ENCODE measurements around the gene TOX2. TPM values are rescaled to one million over a fixed set of nuclear protein-coding genes. Genes with fewer than 3 reads are reported as not detected.
A peak's percentile ranks its signal among the peaks of the same experiment; 100 is the strongest.

TOX2 gene
- total RNA-seq, 5 donors from 2014 or later (not counting 1 experiment from before 2014, with no cell fraction given) = 0.38 to 3.0 (median 1.6) TPM

GRCh38 chr20:43984587-43984986 lies 69.9 kb downstream of the TOX2 start:
- Histone ChIP-seq H3K4me3 (ENCODE audit: control insufficient read depth in 1 of 2, extremely low read depth in 1 of 2, low read length in 1 of 2) (no peak overlapping the region), H3K27ac (ENCODE audit: low read length) (no peak overlapping the region), H3K4me1 (ENCODE audit: control insufficient read depth in 1 of 2, extremely low read depth in 1 of 2, insufficient read depth in 2 of 2, low read length in 2 of 2) (peaks cover 4 to 24% of the 10 kb centered on the region in 2 experiments), H3K36me3 (ENCODE audit: control insufficient read depth in 2 of 2, extremely low read depth in 1 of 2, insufficient read depth in 1 of 2, low read length in 1 of 2) (no peaks in the 10 kb centered on the region), H3K9me3 (no peaks in the 10 kb centered on the region), H3K27me3 (replicated peaks in 1 of 2; ENCODE audit: control insufficient read depth in 2 of 2, extremely low read depth in 1 of 2, insufficient read depth in 2 of 2, low read length in 1 of 2) (peaks cover 0 to 9% of the 10 kb centered on the region in 2 experiments)
- CTCF ChIA-PET = interaction anchor here (0.6 to 1.0 kb wide), 2 partner anchors 96 to 143 kb away, joined by 3 to 8 read pairs; no protein-coding TSS in a partner anchor
- Mint-ChIP-seq H3K27me3 (peaks cover 0 to 2% of the 10 kb centered on the region in 2 donors), H3K4me3 (no peak overlapping the region), H3K9me3 (no peaks in the 10 kb centered on the region), H3K27ac (no peak overlapping the region), H3K36me3 (no peaks in the 10 kb centered on the region), H3K4me1 (peaks cover 13 to 28% (median 18%) of the 10 kb centered on the region in 3 donors)
- ATAC-seq (replicated peaks in 1 of 4) = no peak
- DNase-seq = no peak
- POLR2A ChIA-PET = no interaction called here
- WGBS (ENCODE audit: insufficient coverage) = no CpG with 5 or more reads among the region's 4 CpGs

GRCh38 chr20:43985121-43985520 lies 70.5 kb downstream of the TOX2 start:
- 100% methylated on average over 1 of the region's 3 CpGs for WGBS (ENCODE audit: insufficient coverage)
- CTCF ChIA-PET = interaction anchor here in 1 of 2 donors (0.9 kb wide), 1 partner anchor 96 kb away, joined by 4 read pairs; no protein-coding TSS in a partner anchor
- H3K27ac ChIP-seq (ENCODE audit: low read length) = no peak overlapping the region

DNA sequence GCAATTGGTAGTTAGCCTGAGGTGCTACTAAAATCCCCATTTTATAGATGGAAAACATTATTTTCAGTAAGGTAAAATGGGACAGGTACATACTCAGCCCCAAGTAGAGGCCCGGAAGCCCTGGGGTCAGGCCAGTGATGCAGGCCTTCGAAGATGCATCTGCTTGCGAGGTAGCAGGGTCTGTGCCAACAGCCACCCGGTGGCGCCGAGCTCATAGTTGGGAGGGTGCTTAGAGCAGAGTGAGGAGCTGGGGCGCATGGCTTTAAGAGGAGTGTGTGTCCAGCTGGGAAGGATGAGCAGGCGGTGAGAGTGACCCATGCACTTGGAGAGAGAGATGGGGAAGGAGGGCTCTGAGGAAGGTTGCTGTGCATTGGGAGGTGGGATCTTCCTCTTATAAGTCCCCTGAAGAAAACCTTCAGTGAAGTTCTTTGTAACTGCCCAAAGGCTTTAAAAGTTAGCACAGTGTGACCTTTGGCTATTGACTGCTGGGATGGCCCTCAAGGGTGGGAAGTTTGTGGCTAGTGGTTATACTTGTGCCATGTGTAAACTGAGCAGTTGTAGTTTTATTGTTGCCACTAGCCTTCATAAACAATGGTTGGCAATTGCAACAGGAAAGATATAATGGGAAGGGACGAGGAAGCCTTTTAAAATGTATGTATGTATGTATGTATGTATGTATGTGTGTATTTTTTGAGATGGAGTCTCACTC lies 71.1 kb downstream of the TOX2 start:
- Mint-ChIP-seq H3K27ac (no peak overlapping the region), H3K4me3 (no peak overlapping the region), H3K9me3 (peaks cover 0 to 4% (median 0%) of the 10 kb centered on the region in 3 donors), H3K27me3 (peaks cover 0 to 2% of the 10 kb centered on the region in 2 donors), H3K36me3 (no peaks in the 10 kb centered on the region), H3K4me1 (peaks cover 13 to 28% (median 18%) of the 10 kb centered on the region in 3 donors)
- peaks cover 4 to 24% of the 10 kb centered on the region in 2 experiments for H3K4me1 ChIP-seq (ENCODE audit: control insufficient read depth in 1 of 2, extremely low read depth in 1 of 2, insufficient read depth in 2 of 2, low read length in 2 of 2)
- ChIA-PET CTCF (interaction anchor here in 1 of 2 donors (0.9 kb wide), 1 partner anchor 95 kb away, joined by 4 read pairs; no protein-coding TSS in a partner anchor), POLR2A (no interaction called here)
- no peak overlapping the region for H3K27ac ChIP-seq (ENCODE audit: low read length)
- no peaks in the 10 kb centered on the region for H3K36me3 ChIP-seq (ENCODE audit: control insufficient read depth in 2 of 2, extremely low read depth in 1 of 2, insufficient read depth in 1 of 2, low read length in 1 of 2)
- ATAC-seq (replicated peaks in 1 of 4) = no peak
- no peak for DNase-seq
- WGBS (ENCODE audit: insufficient coverage) = 97% methylated on average over 8 of the region's 9 CpGs
- H3K4me3 ChIP-seq (ENCODE audit: control insufficient read depth in 1 of 2, extremely low read depth in 1 of 2, low read length in 1 of 2) = no peak overlapping the region
- H3K9me3 ChIP-seq = no peaks in the 10 kb centered on the region
- peaks cover 0 to 15% of the 10 kb centered on the region in 2 experiments for H3K27me3 ChIP-seq (replicated peaks in 1 of 2; ENCODE audit: control insufficient read depth in 2 of 2, extremely low read depth in 1 of 2, insufficient read depth in 2 of 2, low read length in 1 of 2)

More at GRCh38 chr20:43985121-43985520, 70.5 kb downstream of the TOX2 start:
- Mint-ChIP-seq H3K9me3 (peaks cover 0 to 4% (median 0%) of the 10 kb centered on the region in 3 donors), H3K4me1 (peaks cover 13 to 28% (median 18%) of the 10 kb centered on the region in 3 donors), H3K36me3 (no peaks in the 10 kb centered on the region), H3K27ac (no peak overlapping the region), H3K27me3 (peaks cover 0 to 2% of the 10 kb centered on the region in 2 donors), H3K4me3 (no peak overlapping the region)
- no peaks in the 10 kb centered on the region for H3K9me3 ChIP-seq
- H3K36me3 ChIP-seq (ENCODE audit: control insufficient read depth in 2 of 2, extremely low read depth in 1 of 2, insufficient read depth in 1 of 2, low read length in 1 of 2) = no peaks in the 10 kb centered on the region
- ATAC-seq (replicated peaks in 1 of 4) (no peak), DNase-seq (no peak)
- H3K4me3 ChIP-seq (ENCODE audit: control insufficient read depth in 1 of 2, extremely low read depth in 1 of 2, low read length in 1 of 2) = no peak overlapping the region
- POLR2A ChIA-PET = interaction anchor here in 1 of 2 donors (0.5 kb wide), 1 partner anchor 223 kb away, joined by 4 read pairs; no protein-coding TSS in a partner anchor
- H3K27me3 ChIP-seq (replicated peaks in 1 of 2; ENCODE audit: control insufficient read depth in 2 of 2, extremely low read depth in 1 of 2, insufficient read depth in 2 of 2, low read length in 1 of 2) = peaks cover 0 to 10% of the 10 kb centered on the region in 2 experiments
- H3K4me1 ChIP-seq (ENCODE audit: control insufficient read depth in 1 of 2, extremely low read depth in 1 of 2, insufficient read depth in 2 of 2, low read length in 2 of 2) = peaks cover 4 to 24% of the 10 kb centered on the region in 2 experiments

GRCh38 chr20:43987018-43987417 lies 72.4 kb downstream of the TOX2 start:
- Mint-ChIP-seq H3K27me3 (peaks cover 0 to 2% of the 10 kb centered on the region in 2 donors), H3K4me1 (peaks cover 13 to 20% (median 18%) of the 10 kb centered on the region in 3 donors), H3K36me3 (no peaks in the 10 kb centered on the region), H3K4me3 (no peak overlapping the region), H3K27ac (no peak overlapping the region), H3K9me3 (peaks cover 0 to 4% (median 0%) of the 10 kb centered on the region in 3 donors)
- ATAC-seq (replicated peaks in 1 of 4) (no peak), DNase-seq (no peak)
- H3K27me3 ChIP-seq (replicated peaks in 1 of 2; ENCODE audit: control insufficient read depth in 2 of 2, extremely low read depth in 1 of 2, insufficient read depth in 2 of 2, low read length in 1 of 2) = peaks cover 0 to 18% of the 10 kb centered on the region in 2 experiments
- H3K4me1 ChIP-seq (ENCODE audit: control insufficient read depth in 1 of 2, extremely low read depth in 1 of 2, insufficient read depth in 2 of 2, low read length in 2 of 2) = peaks cover 4 to 24% of the 10 kb centered on the region in 2 experiments
- no peak overlapping the region for H3K27ac ChIP-seq (ENCODE audit: low read length)
- POLR2A ChIA-PET = interaction anchor here in 1 of 2 donors (0.6 kb wide), 1 partner anchor 124 kb away, joined by 4 read pairs; no protein-coding TSS in a partner anchor
- no peaks in the 10 kb centered on the region for H3K9me3 ChIP-seq
- H3K4me3 ChIP-seq (ENCODE audit: control insufficient read depth in 1 of 2, extremely low read depth in 1 of 2, low read length in 1 of 2) = no peak overlapping the region
- H3K36me3 ChIP-seq (ENCODE audit: control insufficient read depth in 2 of 2, extremely low read depth in 1 of 2, insufficient read depth in 1 of 2, low read length in 1 of 2) = no peaks in the 10 kb centered on the region
- WGBS (ENCODE audit: insufficient coverage) = no CpG with 5 or more reads among the region's 1 CpG
- CTCF ChIA-PET = no interaction called here

DNA sequence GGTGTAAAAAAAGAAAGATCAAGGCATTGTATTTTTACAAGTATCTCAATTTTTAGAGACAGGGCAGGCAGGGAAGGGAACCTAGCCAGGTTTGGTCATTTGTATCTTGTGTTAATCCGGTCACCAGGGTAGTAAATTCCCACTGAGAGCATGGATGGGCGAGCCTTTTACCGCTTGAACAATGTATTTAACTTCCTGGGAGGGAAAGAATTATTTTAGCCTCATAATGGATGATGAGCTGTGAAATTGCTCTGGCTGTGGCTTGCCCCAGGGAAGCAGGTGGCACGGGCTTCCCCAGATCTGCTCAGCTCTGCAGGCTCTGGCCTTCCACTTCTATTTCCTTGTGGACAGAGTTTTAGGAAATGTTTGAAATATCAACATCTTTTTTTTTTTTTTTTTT lies 72.9 kb downstream of the TOX2 start:
- H3K27me3 Mint-ChIP-seq = peaks cover 0 to 2% of the 10 kb centered on the region in 2 donors
- no peak overlapping the region for H3K27ac ChIP-seq (ENCODE audit: low read length)
- H3K4me1 Mint-ChIP-seq = peaks cover 13 to 18% (median 15%) of the 10 kb centered on the region in 3 donors
- H3K36me3 ChIP-seq (ENCODE audit: control insufficient read depth in 2 of 2, extremely low read depth in 1 of 2, insufficient read depth in 1 of 2, low read length in 1 of 2) = no peaks in the 10 kb centered on the region
- WGBS (ENCODE audit: insufficient coverage) = no CpG with 5 or more reads among the region's 4 CpGs
- H3K4me3 ChIP-seq (ENCODE audit: control insufficient read depth in 1 of 2, extremely low read depth in 1 of 2, low read length in 1 of 2) = no peak overlapping the region
- H3K9me3 ChIP-seq = no peaks in the 10 kb centered on the region
- no peaks in the 10 kb centered on the region for H3K36me3 Mint-ChIP-seq
- ChIA-PET POLR2A (no interaction called here), CTCF (no interaction called here)
- peaks cover 0 to 4% (median 0%) of the 10 kb centered on the region in 3 donors for H3K9me3 Mint-ChIP-seq
- H3K27ac Mint-ChIP-seq = peak overlapping the region in 1 of 2 donors; percentile 3
- H3K4me1 ChIP-seq (ENCODE audit: control insufficient read depth in 1 of 2, extremely low read depth in 1 of 2, insufficient read depth in 2 of 2, low read length in 2 of 2) = peaks cover 4 to 22% of the 10 kb centered on the region in 2 experiments
- ATAC-seq (replicated peaks in 1 of 4) (no peak), DNase-seq (no peak)
- peaks cover 0 to 16% of the 10 kb centered on the region in 2 experiments for H3K27me3 ChIP-seq (replicated peaks in 1 of 2; ENCODE audit: control insufficient read depth in 2 of 2, extremely low read depth in 1 of 2, insufficient read depth in 2 of 2, low read length in 1 of 2)
- H3K4me3 Mint-ChIP-seq = no peak overlapping the region

DNA sequence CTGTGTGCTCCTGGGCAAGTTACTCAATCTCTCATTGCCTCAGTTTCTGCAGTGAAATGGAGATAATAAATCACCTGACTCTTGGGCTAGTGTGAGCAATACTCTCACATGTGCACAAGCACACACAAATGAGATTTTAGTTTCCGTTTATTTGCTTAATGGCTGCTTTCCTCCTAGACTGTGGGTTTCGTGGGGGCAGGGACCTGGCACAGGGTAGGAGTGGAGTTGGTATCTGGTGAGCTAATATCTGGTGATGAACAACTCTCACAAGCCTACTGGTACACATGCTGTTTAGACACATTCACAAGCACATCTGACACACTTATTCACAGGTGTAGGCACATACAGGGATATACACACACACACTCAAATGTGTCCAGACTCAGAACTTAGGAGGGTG lies 73.8 kb downstream of the TOX2 start:
- POLR2A ChIA-PET = no interaction called here
- H3K36me3 Mint-ChIP-seq = no peaks in the 10 kb centered on the region
- Histone ChIP-seq H3K36me3 (ENCODE audit: control insufficient read depth in 2 of 2, extremely low read depth in 1 of 2, insufficient read depth in 1 of 2, low read length in 1 of 2) (no peaks in the 10 kb centered on the region), H3K27ac (ENCODE audit: low read length) (no peak overlapping the region), H3K4me3 (ENCODE audit: control insufficient read depth in 1 of 2, extremely low read depth in 1 of 2, low read length in 1 of 2) (no peak overlapping the region), H3K27me3 (replicated peaks in 1 of 2; ENCODE audit: control insufficient read depth in 2 of 2, extremely low read depth in 1 of 2, insufficient read depth in 2 of 2, low read length in 1 of 2) (peaks cover 0 to 11% of the 10 kb centered on the region in 2 experiments), H3K4me1 (ENCODE audit: control insufficient read depth in 1 of 2, extremely low read depth in 1 of 2, insufficient read depth in 2 of 2, low read length in 2 of 2) (peaks cover 4 to 13% of the 10 kb centered on the region in 2 experiments), H3K9me3 (no peaks in the 10 kb centered on the region)
- CTCF ChIA-PET = no interaction called here
- ATAC-seq (replicated peaks in 1 of 4) (no peak), DNase-seq (no peak)
- H3K4me3 Mint-ChIP-seq = no peak overlapping the region
- WGBS (ENCODE audit: insufficient coverage) = no CpG with 5 or more reads among the region's 2 CpGs
- no peaks in the 10 kb centered on the region for H3K27me3 Mint-ChIP-seq
- no peak overlapping the region for H3K27ac Mint-ChIP-seq
- H3K9me3 Mint-ChIP-seq = peaks cover 0 to 4% (median 0%) of the 10 kb centered on the region in 3 donors
- H3K4me1 Mint-ChIP-seq = peaks cover 11 to 18% (median 11%) of the 10 kb centered on the region in 3 donors
